CD14-positive monocyte (primary cell): ENCODE data around the gene PHACTR4. TPM values are rescaled to one million over a fixed set of nuclear protein-coding genes. Genes with fewer than 3 reads are reported as not detected.

ENCODE experiments used
- DNase-seq, 3 donors: peaks; one replicate each; pipeline ENCODE4 v3.0.0-alpha.2; 2011 to 2022
- H2AFZ ChIP-seq: 2 replicates; pipeline ENCODE4 v1.6.0; 2012; ENCODE audit warnings: mild to moderate bottlenecking, low read depth, low read length, inconsistent platforms; ENCODE audit not compliant: insufficient read depth, poor library complexity, severe bottlenecking
- H3K27ac ChIP-seq, 2 donors: 1 replicate in 1 of 2; 2 replicates in 1 of 2; pipeline ENCODE4 v1.5.1; 2012 to 2013; ENCODE audit warnings: low read length in 2 of 2, control low read depth in 1 of 2, inconsistent platforms in 1 of 2, low read depth in 1 of 2, mild to moderate bottlenecking in 1 of 2
- H3K27me3 ChIP-seq, 2 donors: one replicate each; pipeline versions ENCODE4 v1.6.0 to v1.6.1; 2011 to 2013; ENCODE audit warnings: low read length in 2 of 2; ENCODE audit not compliant: control insufficient read depth in 2 of 2, insufficient read depth in 2 of 2
- H3K36me3 ChIP-seq, 2 donors: replicated peaks in 1 of 2; 1 replicate in 1 of 2; 2 replicates in 1 of 2; pipeline versions ENCODE4 v1.5.1 to v1.6.1; 2012 to 2013; ENCODE audit warnings: low read length in 2 of 2, control low read depth in 1 of 2, inconsistent platforms in 1 of 2, mild to moderate bottlenecking in 1 of 2; ENCODE audit not compliant: insufficient read depth in 2 of 2, control insufficient read depth in 1 of 2
- H3K4me1 ChIP-seq, 2 donors: 1 replicate in 1 of 2; 2 replicates in 1 of 2; pipeline versions ENCODE4 v1.5.1 to v1.6.1; 2012 to 2013; ENCODE audit warnings: low read length in 2 of 2, control low read depth in 1 of 2, inconsistent platforms in 1 of 2, mild to moderate bottlenecking in 1 of 2, moderate library complexity in 1 of 2; ENCODE audit not compliant: insufficient read depth in 2 of 2, control insufficient read depth in 1 of 2
- H3K4me2 ChIP-seq: replicated peaks from 2 replicates; pipeline ENCODE3; 2012; ENCODE audit warnings: low read length, moderate library complexity, mild to moderate bottlenecking; ENCODE audit not compliant: poor library complexity, severe bottlenecking; ENCODE audit errors: extremely low read depth
- H3K4me3 ChIP-seq, 3 experiments: fragments of 200-600 bp in 1 of 3; sonication (generic) in 1 of 3; replicated peaks in 1 of 3; 1 replicate in 2 of 3; 2 replicates in 1 of 3; pipeline ENCODE4 v1.5.1; 2011 to 2013; ENCODE audit warnings: low read length in 3 of 3, mild to moderate bottlenecking in 3 of 3, control low read depth in 2 of 3, low read depth in 2 of 3, inconsistent platforms in 1 of 3, moderate library complexity in 1 of 3
- H3K79me2 ChIP-seq: 2 replicates; pipeline ENCODE4 v1.6.0; 2012; ENCODE audit warnings: mild to moderate bottlenecking, control low read depth, inconsistent platforms, low read length, moderate library complexity; ENCODE audit not compliant: insufficient read depth
- H3K9ac ChIP-seq: 2 replicates; pipeline ENCODE4 v1.6.0; 2017; ENCODE audit warnings: low read length, mild to moderate bottlenecking; ENCODE audit not compliant: insufficient read depth, poor library complexity, severe bottlenecking
- H3K9me3 ChIP-seq, 2 donors: replicated peaks in 1 of 2; 1 replicate in 1 of 2; 2 replicates in 1 of 2; pipeline versions ENCODE4 v1.5.1 to v1.6.1; 2012 to 2013; ENCODE audit warnings: low read length in 2 of 2, control low read depth in 1 of 2; ENCODE audit not compliant: control insufficient read depth in 1 of 2, insufficient read depth in 1 of 2
- H4K20me1 ChIP-seq: 2 replicates; pipeline ENCODE4 v1.6.0; 2012; ENCODE audit warnings: mild to moderate bottlenecking, low read length, control low read depth, moderate library complexity; ENCODE audit not compliant: insufficient read depth
- H3K27ac Mint-ChIP-seq, 7 donors: one replicate each; pipeline ENCODE4 v1.8.0; 2020; ENCODE audit warnings: mild to moderate bottlenecking in 7 of 7, mixed read lengths in 7 of 7, moderate library complexity in 6 of 7, inconsistent platforms in 2 of 7
- H3K27me3 Mint-ChIP-seq, 3 donors: one replicate each; pipeline ENCODE4 v1.8.0; 2021 to 2022; ENCODE audit warnings: low read depth in 3 of 3, mild to moderate bottlenecking in 3 of 3, mixed read lengths in 3 of 3, moderate library complexity in 3 of 3, inconsistent platforms in 1 of 3
- H3K36me3 Mint-ChIP-seq, 2 donors: one replicate each; pipeline ENCODE4 v1.8.0; 2020; ENCODE audit warnings: mixed read lengths in 2 of 2, inconsistent platforms in 1 of 2, mild to moderate bottlenecking in 1 of 2
- H3K4me1 Mint-ChIP-seq: one replicate; pipeline ENCODE4 v1.8.0; 2020; ENCODE audit warnings: mild to moderate bottlenecking, mixed read lengths
- H3K4me3 Mint-ChIP-seq, 2 donors: one replicate each; pipeline ENCODE4 v1.8.0; 2020; ENCODE audit warnings: mild to moderate bottlenecking in 2 of 2, mixed read lengths in 2 of 2, moderate library complexity in 1 of 2
- H3K9me3 Mint-ChIP-seq, 7 donors: one replicate each; pipeline ENCODE4 v1.8.0; 2020 to 2022; ENCODE audit warnings: mixed read lengths in 7 of 7, mild to moderate bottlenecking in 6 of 7, moderate library complexity in 6 of 7, inconsistent platforms in 2 of 7
- CTCF ChIP-seq: fragments of 200-600 bp; IDR thresholded peaks from one replicate; pipeline ENCODE4 v1.8.0; 2022; ENCODE audit warnings: antibody characterized with exemption, mild to moderate bottlenecking
- WGBS: methylation state at CpG from one replicate; pipeline ENCODE4 v1.1.5; 2013; ENCODE audit warnings: missing lambda C conversion rate; ENCODE audit not compliant: insufficient coverage; 5-methylcytosine and 5-hydroxymethylcytosine counted together
- intact Hi-C, 2 donors: fragments of 100-400 bp; cut with micrococcal nuclease; formaldehyde crosslinking; loops; one replicate each; pipeline versions ENCODE4 v1.15.0 to v1.15.1; 2023
- polyA plus RNA-seq, 3 donors: library from polyadenylated mRNA; depleted of rRNA in 1 of 3; unstranded in 2 of 3; stranded (reverse) in 1 of 3; fragments of 300-500 nt in 2 of 3; fragments of >200 nt in 1 of 3; fragmentation: Illumina TruSeq in 2 of 3; gene quantifications; 1 replicate in 2 of 3; 2 replicates in 1 of 3; pipeline ENCODE4 v1.2.3, GENCODE V29; 2012 to 2021

Gene PHACTR4
- polyA plus RNA-seq, 3 donors: 2.9 to 9.7 (median 2.9) TPM

GRCh38 chr1:28503117-28503516 is 133.6 kb downstream of the PHACTR4 start:
- Mint-ChIP-seq H3K4me3 (no peak overlapping the region), H3K4me1 (peaks cover 17% of the 10 kb centered on the region), H3K9me3 (peaks cover 0 to 3% (median 0%) of the 10 kb centered on the region in 7 donors), H3K36me3 (peaks cover 2 to 6% of the 10 kb centered on the region in 2 donors), H3K27me3 (no peaks in the 10 kb centered on the region), H3K27ac (no peak overlapping the region)
- H3K4me2 ChIP-seq: no peak overlapping the region
- H3K9me3 ChIP-seq: no peaks in the 10 kb centered on the region
- H2AFZ ChIP-seq: no peak overlapping the region
- H4K20me1 ChIP-seq: peaks cover 20% of the 10 kb centered on the region
- H3K27me3 ChIP-seq: no peaks in the 10 kb centered on the region
- peaks cover under 1 to 19% of the 10 kb centered on the region in 2 donors for H3K36me3 ChIP-seq
- peaks cover 23% of the 10 kb centered on the region for H3K79me2 ChIP-seq
- no peak for DNase-seq
- intact Hi-C loops: loop anchor here in 1 of 2 donors (10.0 kb wide), 1 partner anchor 78 kb away; no protein-coding TSS in a partner anchor
- 94% methylated on average over 2 of the region's 3 CpGs for whole genome bisulfite sequencing
- H3K4me3 ChIP-seq: no peak overlapping the region
- TF ChIP-seq CTCF: no peak
- H3K27ac ChIP-seq: no peak overlapping the region
- H3K4me1 ChIP-seq: peaks cover 17 to 19% of the 10 kb centered on the region in 2 donors
- H3K9ac ChIP-seq: no peak overlapping the region

- peak within 1 kb of the TSS; percentile 90 for H2AFZ ChIP-seq
- H3K27ac Mint-ChIP-seq: peak within 1 kb of the TSS; percentile 86 to 95 (median 94)
- H3K4me1 ChIP-seq: peaks cover 40 to 44% of the 10 kb centered on the region in 2 donors
- peaks cover 48% of the 10 kb centered on the region for H3K79me2 ChIP-seq
- WGBS: 1% methylated on average over 33 of the region's 41 CpGs
- H3K27me3 Mint-ChIP-seq: no peaks in the 10 kb centered on the region
- H3K27ac ChIP-seq: peak within 1 kb of the TSS; percentile 73 to 81
- peak within 1 kb of the TSS; percentile 72 for H3K4me2 ChIP-seq
- peaks cover 22 to 24% of the 10 kb centered on the region in 2 donors for H3K36me3 Mint-ChIP-seq
- no peaks in the 10 kb centered on the region for H3K9me3 ChIP-seq
- peak within 1 kb of the TSS; percentile 58 to 93 (median 91) for H3K4me3 ChIP-seq
- H3K9me3 Mint-ChIP-seq: peaks cover 0 to 3% (median 0%) of the 10 kb centered on the region in 7 donors
- H3K4me3 Mint-ChIP-seq: peak within 1 kb of the TSS; percentile 94 to 96
- peaks cover 42% of the 10 kb centered on the region for H3K4me1 Mint-ChIP-seq
- H3K9ac ChIP-seq: peak within 1 kb of the TSS; percentile 74
- H3K36me3 ChIP-seq: peaks cover 24 to 29% of the 10 kb centered on the region in 2 donors
- peaks cover 45% of the 10 kb centered on the region for H4K20me1 ChIP-seq
- DNase-seq: peak; percentile 97 to 99 (median 98)
- TF ChIP-seq CTCF: no peak
- no peaks in the 10 kb centered on the region for H3K27me3 ChIP-seq
- intact Hi-C loops: loop anchor here in 1 of 2 donors (5.0 to 10.0 kb wide), 5 partner anchors 77 to 677 kb away; partner anchors contain the start of genes RNU11, SESN2 and SRSF4
Measured at GRCh38 chr1:28505406-28506187, 136.1 kb downstream of the PHACTR4 start, which contains the start of gene RCC1. RCC1 (plus strand) TSS chr1:28506043; CDS start chr1:28529867, 23,824 bp downstream.
